IPS DF 4.7 (cell line): ENCODE measurements around the gene PYY.

Source experiments
- DNase-seq: peaks from one replicate; pipeline ENCODE4 v3.0.0-alpha.2; 2013; ENCODE audit warnings: low spot score; ENCODE audit errors: extremely low read depth

Gene PYY

DNA sequence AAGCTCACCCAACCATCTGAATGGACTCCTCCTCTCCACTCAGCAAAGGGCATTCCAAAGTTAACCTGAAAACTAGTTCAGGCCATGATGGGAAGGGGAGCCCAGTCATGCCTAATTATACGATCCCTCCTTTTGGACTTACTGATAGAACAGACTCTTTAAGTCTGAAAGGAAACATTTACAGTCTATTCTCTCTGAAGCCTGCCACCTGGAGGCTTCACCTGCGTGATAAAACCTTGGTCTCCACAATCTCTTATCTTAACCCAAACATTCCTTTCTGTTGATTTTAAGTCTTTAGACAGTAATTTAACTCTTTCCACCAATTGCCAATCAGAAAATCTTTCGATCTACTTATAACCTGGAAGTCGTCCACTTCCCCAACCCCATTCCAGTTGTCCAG is 37.4 kb downstream of the PYY start:
- no peak for DNase-seq

- DNase-seq = no peak
Observed at GRCh38 chr17:43915559-43915958, 38.2 kb downstream of the PYY start.

GRCh38 chr17:43914451-43914850 is 39.3 kb downstream of the PYY start:
- no peak for DNase-seq

GRCh38 chr17:43913584-43913983 is 40.2 kb downstream of the PYY start:
- no peak for DNase-seq

GRCh38 chr17:43912635-43913304 is 41.0 kb downstream of the PYY start:
- no peak for DNase-seq

DNA sequence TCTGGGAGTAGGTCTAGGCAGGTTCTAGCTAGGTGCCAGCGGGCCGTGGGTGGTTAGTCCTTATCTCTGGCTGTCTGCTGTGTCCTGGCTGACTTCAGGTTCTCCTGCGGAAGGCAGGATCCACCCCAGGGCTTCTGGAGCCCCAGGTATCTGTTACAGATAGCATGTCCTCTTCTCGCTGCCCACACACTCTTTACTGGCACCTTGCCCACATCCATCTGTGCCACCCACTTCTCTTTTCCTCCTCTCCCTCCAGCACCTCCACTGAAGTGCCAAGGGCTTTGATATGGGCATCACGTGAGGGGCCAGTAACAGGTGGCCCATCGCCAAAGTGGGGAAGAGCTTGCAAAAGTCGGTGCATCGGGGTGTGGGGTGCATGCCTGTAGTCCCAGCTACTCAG is 41.8 kb downstream of the PYY start:
- DNase-seq = no peak

GRCh38 chr17:43909537-43910231 is 44.1 kb downstream of the PYY start:
- DNase-seq = no peak

DNA sequence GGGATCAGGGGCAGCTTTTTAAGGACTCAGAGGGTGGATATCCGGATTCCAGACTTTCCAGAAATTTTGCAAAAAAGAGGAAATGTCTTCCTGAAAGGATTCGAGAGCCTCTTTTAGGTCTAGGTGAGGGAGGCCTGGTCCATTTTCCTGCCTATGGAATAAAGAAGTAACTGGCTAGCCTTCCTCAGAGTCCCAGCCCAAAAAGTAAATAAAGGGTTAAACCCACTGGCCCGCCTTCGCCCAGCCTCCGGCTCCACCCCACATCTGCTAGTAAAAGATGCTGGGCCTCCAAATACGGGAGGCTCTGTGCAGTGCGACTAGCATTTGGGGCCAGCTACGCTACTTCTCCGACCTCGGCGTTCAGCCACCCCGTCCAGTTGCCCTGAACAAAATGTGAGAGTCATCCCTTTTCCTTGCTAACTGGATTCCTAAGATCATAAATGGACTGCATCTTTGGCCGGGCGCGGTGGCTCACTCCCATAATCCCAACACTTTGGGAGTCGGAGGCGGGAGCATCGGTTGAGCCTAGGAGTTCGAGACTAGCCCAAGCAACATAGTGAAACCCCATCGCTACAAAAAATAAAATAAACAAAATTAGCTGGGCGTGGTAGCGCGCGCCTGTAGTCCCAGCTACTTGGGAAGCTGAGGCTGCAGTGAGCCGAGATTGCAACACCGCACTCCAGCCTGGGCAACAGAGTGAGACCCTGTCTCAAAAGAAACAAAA is 45.6 kb downstream of the PYY start:
- DNase-seq = no peak

GRCh38 chr17:43907425-43907981 is 46.2 kb downstream of the PYY start, which contains the start of gene MPP2:
TSS of gene MPP2 (minus strand) at chr17:43907536. CDS start at chr17:43904460, 3,076 bp downstream.
- no peak for DNase-seq

DNA sequence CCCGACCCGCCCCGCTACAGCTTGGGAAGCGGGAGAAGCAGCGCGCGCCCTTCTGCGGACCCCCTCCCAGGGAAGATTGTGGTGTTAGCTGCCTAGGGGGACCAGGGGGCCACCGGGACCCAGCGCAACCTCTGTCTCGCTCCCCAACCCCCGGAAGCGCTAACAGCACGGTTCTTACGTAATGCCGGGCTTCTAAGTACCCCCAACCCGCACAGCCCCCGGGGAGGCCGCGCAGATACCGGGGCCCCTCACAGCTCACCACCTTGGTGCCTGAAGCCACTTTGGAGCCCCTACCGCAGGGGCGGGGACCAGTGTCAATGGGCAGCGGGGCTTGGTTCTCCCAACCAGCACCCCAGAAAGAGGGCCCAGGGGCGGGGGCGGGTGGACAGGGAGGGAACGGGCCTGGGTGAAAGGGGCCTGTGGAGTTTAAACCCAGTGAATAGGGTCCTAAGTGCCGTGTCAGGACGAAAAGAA is 46.8 kb downstream of the PYY start:
- no peak for DNase-seq

DNA sequence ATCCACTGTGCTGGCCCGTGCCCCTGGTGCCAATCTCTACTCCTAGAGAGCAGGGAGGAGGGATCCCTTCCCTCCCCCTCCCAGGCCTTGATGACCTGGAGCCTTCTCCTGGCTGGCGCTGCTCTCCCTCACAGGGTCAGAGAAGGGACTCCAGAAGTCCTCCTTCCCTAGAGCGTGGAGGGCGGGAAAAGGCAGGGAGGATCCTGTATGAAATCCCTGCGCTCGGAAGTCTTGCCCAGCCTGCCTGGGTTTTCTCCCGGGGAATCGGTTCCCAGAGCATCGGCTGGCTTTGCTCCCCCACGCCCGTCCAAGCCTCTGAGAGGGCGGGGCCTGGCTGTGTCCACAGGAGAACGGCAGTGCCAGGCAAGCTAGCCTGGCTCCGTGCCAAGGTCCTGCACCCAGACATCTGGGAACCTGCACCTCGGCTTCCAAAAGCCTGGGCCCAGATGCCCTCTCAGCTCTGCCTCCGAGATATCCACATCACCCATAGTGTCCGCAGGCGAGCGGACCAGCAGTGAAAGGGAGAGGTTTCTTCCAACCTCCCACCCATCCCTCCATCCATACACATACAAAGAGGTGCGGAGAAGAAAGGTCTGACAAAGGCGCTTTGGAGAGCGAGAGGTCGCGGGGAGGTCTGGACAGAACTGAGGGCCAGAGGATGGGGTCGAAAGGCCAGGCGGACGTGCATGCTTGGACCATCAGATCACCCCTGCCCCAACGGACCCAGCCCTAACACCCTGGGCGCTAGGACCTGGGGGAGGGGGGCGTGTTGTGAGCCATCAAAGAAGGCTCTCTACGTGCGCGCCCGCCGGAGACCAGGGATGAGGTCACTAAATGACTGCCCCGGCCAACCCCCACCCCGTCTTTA is 47.5 kb downstream of the PYY start:
- no peak for DNase-seq

DNA sequence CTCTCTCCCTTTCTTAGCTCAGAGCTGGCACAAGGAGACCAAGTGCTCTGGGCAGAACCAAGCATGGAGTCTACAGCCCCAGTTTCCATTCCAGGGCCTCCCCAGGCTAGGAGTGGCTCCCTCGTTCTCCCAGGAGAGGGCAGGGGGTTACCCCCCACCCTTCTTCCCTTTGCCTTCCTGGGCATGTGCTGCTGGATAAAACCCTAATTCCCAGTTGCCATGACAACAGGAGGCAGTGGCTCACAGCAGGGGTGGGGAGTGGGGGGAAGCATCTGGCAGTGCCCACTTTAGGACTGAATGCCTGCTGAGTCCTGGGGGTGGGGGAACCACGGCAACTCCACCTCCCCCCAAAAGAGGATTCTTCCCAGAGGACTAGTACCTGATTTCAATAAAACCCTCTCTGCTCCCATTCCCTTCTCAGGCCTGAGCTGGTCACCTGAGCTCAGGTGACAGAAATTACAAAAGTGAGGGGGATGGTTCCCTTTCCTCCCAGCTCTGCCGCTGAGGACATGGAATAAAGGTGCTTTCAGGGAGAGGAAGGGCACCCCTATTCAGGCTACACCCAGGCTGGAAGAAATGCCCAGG is 48.2 kb downstream of the PYY start:
- DNase-seq = no peak
